Breast epithelium (tissue), 4 donors: Measurements from ENCODE around the gene HDC. TPM values are rescaled to one million over a fixed set of nuclear protein-coding genes. Genes with fewer than 3 reads are reported as not detected.

Experiments
- DNase-seq, 2 donors: peaks; one replicate each; pipeline ENCODE4 v3.0.0-alpha.2; 2019; ENCODE audit warnings: low spot score in 2 of 2
- H3K27ac ChIP-seq, 2 donors: fragments of 200-600 bp; sonication (generic) in 1 of 2; one replicate each; pipeline ENCODE4 v1.5.1; 2016 to 2019; ENCODE audit warnings: mild to moderate bottlenecking in 1 of 2
- H3K27me3 ChIP-seq, 2 donors: fragments of 200-600 bp; sonication (generic) in 1 of 2; one replicate each; pipeline versions ENCODE4 v1.5.1 to v1.6.0; 2017 to 2019; ENCODE audit warnings: control low read depth in 1 of 2, mild to moderate bottlenecking in 1 of 2
- H3K36me3 ChIP-seq: fragments of 200-600 bp; one replicate; pipeline ENCODE4 v1.5.1; 2019
- H3K4me1 ChIP-seq, 2 donors: fragments of 200-600 bp; sonication (generic); one replicate each; pipeline ENCODE4 v1.5.1; 2016 to 2019; ENCODE audit warnings: control low read depth in 1 of 2
- H3K4me3 ChIP-seq, 3 donors: fragments of 200-600 bp; sonication (generic); 1 replicate in 2 of 3; 2 replicates in 1 of 3; pipeline ENCODE4 v1.5.1; 2016 to 2019; ENCODE audit warnings: mild to moderate bottlenecking in 3 of 3, moderate library complexity in 2 of 3
- H3K9me3 ChIP-seq, 2 donors: fragments of 200-600 bp; sonication (generic) in 1 of 2; one replicate each; pipeline ENCODE4 v1.5.1; 2016 to 2019; ENCODE audit warnings: control low read depth in 1 of 2
- POLR2A ChIP-seq: fragments of 450-650 bp; IDR thresholded peaks from one replicate; pipeline ENCODE4 v1.6.1; 2016; ENCODE audit warnings: antibody characterized with exemption, mild to moderate bottlenecking, moderate library complexity
- POLR2AphosphoS5 ChIP-seq, 3 donors: sonication (generic); formaldehyde crosslinking; IDR thresholded peaks; one replicate each; pipeline ENCODE4 v1.6.1; 2017; ENCODE audit warnings: antibody characterized with exemption in 3 of 3
- intact Hi-C: fragments of 100-400 bp; cut with DNase I; formaldehyde crosslinking; loops from one replicate; pipeline ENCODE4 v1.15.1; 2023; ENCODE audit warnings: low total_unique reads
- total RNA-seq, 3 donors: library from RNA; depleted of rRNA; stranded (reverse); fragments of >200 nt; gene quantifications; one replicate each; pipeline ENCODE4 v1.1.0, GENCODE V29; 2016
- TF ChIP-seq, protein P1 (sequence below), 3 donors: fragments of 450-650 bp; IDR thresholded peaks; one replicate each; pipeline ENCODE4 v1.5.1; 2016 to 2017; ENCODE audit warnings: antibody characterized with exemption in 3 of 3, mild to moderate bottlenecking in 3 of 3, moderate library complexity in 3 of 3

The HDC gene
- total RNA-seq, 3 donors from 2014 or later, result 1.0 to 11.0 TPM; not detected in 1

- Histone ChIP-seq H3K36me3 (no peaks in the 10 kb centered on the region), H3K27me3 (no peaks in the 10 kb centered on the region), H3K27ac (no peak overlapping the region), H3K9me3 (no peaks in the 10 kb centered on the region), H3K4me3 (no peak overlapping the region), H3K4me1 (no peaks in the 10 kb centered on the region)
- TF ChIP-seq, protein P1, sequence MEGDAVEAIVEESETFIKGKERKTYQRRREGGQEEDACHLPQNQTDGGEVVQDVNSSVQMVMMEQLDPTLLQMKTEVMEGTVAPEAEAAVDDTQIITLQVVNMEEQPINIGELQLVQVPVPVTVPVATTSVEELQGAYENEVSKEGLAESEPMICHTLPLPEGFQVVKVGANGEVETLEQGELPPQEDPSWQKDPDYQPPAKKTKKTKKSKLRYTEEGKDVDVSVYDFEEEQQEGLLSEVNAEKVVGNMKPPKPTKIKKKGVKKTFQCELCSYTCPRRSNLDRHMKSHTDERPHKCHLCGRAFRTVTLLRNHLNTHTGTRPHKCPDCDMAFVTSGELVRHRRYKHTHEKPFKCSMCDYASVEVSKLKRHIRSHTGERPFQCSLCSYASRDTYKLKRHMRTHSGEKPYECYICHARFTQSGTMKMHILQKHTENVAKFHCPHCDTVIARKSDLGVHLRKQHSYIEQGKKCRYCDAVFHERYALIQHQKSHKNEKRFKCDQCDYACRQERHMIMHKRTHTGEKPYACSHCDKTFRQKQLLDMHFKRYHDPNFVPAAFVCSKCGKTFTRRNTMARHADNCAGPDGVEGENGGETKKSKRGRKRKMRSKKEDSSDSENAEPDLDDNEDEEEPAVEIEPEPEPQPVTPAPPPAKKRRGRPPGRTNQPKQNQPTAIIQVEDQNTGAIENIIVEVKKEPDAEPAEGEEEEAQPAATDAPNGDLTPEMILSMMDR (IDR thresholded peaks at IDR 0.05), result no peak
- TF ChIP-seq POLR2A, result no peak
- no peak for TF ChIP-seq POLR2AphosphoS5 (IDR thresholded peaks at IDR 0.05)
- DNase-seq, result no peak
- intact Hi-C loops, result no loop called here
These were observed 21.4 kb downstream of the HDC start for GRCh38 chr15:50244153-50244552.

DNA sequence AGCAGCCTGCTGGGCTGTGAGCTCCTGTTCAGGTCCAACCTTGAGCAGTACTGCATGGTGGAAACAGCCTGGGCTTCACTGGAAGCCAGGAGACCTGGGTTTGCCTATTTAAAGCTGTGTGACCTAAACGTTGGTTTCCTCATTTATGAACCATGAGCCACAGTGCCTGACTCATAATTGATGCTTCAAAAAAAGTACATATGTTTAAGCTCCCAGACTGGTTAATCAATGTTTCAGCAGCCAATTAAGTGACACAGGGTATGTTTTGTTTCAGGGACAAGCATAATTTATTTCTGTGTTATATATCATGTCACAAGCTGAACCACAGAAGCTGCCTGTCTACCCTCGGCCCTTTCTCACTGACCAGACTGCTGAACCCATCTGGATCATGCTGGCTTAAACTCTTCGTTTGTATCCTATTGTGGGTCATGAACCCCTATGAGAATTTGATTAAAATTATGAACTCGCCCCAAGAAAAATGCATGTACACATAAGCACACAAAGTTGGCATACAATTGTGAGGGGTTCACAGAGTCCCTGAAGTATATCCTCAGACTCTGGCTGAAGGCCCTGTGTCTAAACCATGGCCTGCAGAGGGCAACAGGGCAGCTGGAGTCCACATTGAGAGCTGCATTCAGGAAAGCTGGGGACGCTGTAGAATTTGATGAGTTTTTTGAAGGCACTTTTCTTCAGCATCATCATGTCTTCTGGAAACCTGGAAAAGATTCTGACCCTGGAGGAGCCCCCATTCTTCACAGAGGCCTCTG lies 23.7 kb downstream of the HDC start:
- Histone ChIP-seq H3K9me3 (no peaks in the 10 kb centered on the region), H3K4me3 (no peak overlapping the region), H3K36me3 (no peaks in the 10 kb centered on the region), H3K27me3 (no peaks in the 10 kb centered on the region), H3K4me1 (no peaks in the 10 kb centered on the region), H3K27ac (no peak overlapping the region)
- no peak for TF ChIP-seq POLR2A
- TF ChIP-seq, protein P1 (IDR thresholded peaks at IDR 0.05), result no peak
- no peak for TF ChIP-seq POLR2AphosphoS5 (IDR thresholded peaks at IDR 0.05)
- DNase-seq, result no peak
- intact Hi-C loops, result no loop called here

DNA sequence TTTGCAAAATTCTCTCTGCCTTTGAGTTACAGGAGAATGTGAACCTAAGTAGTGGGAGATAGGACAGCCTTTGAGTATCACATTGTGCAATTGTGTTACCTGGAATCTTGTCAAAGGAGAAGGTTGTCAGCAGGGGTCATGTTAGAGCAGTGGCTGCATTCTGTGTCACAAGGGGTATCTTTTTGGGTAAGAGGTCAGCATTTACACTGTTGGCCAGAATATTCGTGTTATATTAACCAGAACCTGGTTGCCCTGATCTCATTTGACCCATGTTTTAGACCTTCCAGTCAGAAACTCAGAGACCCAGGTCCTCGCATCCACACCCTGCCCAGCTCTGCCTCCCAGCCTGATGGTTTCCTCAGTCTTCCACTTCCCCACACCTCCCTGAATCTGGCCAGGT lies 27.3 kb downstream of the HDC start:
- no peak for DNase-seq
- no peaks in the 10 kb centered on the region for H3K4me1 ChIP-seq
- H3K27me3 ChIP-seq, result no peaks in the 10 kb centered on the region
- intact Hi-C loops, result no loop called here
- TF ChIP-seq, protein P1 (IDR thresholded peaks at IDR 0.05), result no peak
- no peak for TF ChIP-seq POLR2A
- no peak for TF ChIP-seq POLR2AphosphoS5 (IDR thresholded peaks at IDR 0.05)
- no peaks in the 10 kb centered on the region for H3K9me3 ChIP-seq
- H3K4me3 ChIP-seq, result no peak overlapping the region
- H3K36me3 ChIP-seq, result no peaks in the 10 kb centered on the region
- H3K27ac ChIP-seq, result no peak overlapping the region

DNA sequence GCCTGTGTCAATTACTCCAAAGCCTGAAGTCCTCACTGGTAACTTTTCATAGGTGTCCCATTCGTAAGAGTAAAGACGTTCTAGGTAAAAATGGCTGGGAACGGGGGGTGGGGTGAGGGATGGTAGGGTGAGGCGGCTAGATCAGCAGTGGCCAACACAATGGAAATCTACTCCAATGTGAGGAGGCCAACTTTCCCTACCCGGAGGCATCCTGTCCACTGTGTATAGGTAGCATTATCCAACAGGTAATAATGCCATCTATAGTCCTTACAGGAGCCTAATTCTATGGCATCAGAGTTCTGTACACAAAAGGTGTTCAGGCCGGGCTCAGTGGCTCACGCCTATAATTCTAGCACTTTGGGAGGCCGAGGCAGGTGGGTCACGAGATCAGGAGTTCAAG lies 29.1 kb downstream of the HDC start:
- Histone ChIP-seq H3K27ac (no peak overlapping the region), H3K27me3 (no peaks in the 10 kb centered on the region), H3K4me1 (no peaks in the 10 kb centered on the region), H3K36me3 (no peaks in the 10 kb centered on the region), H3K4me3 (no peak overlapping the region), H3K9me3 (no peaks in the 10 kb centered on the region)
- intact Hi-C loops, result no loop called here
- no peak for DNase-seq
- TF ChIP-seq POLR2AphosphoS5 (IDR thresholded peaks at IDR 0.05), result no peak
- no peak for TF ChIP-seq POLR2A
- TF ChIP-seq, protein P1 (IDR thresholded peaks at IDR 0.05), result no peak

DNA sequence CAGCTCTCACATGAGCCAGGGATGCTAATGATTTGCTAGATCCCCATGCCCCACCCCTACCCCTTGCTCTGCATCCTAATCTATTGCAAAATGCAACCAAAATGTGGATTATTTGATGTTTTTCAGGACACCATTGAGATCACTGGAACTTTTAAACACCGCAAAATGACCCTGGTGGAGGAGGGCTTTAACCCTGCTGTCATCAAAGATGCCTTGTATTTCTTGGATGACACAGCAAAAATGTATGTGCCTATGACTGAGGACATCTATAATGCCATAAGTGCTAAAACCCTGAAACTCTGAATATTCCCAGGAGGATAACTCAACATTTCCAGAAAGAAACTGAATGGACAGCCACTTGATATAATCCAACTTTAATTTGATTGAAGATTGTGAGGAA lies 29.7 kb downstream of the HDC start:
- TF ChIP-seq, protein P1 (IDR thresholded peaks at IDR 0.05), result no peak
- TF ChIP-seq POLR2AphosphoS5 (IDR thresholded peaks at IDR 0.05), result no peak
- TF ChIP-seq POLR2A, result no peak
- no peak for DNase-seq
- no peak overlapping the region for H3K4me3 ChIP-seq
- no peaks in the 10 kb centered on the region for H3K27me3 ChIP-seq
- intact Hi-C loops, result no loop called here
- H3K9me3 ChIP-seq, result no peaks in the 10 kb centered on the region
- H3K27ac ChIP-seq, result no peak overlapping the region
- no peaks in the 10 kb centered on the region for H3K4me1 ChIP-seq
- no peaks in the 10 kb centered on the region for H3K36me3 ChIP-seq
